ENCODE measurements around the gene ZDHHC14. TPM values are rescaled to one million over a fixed set of nuclear protein-coding genes. Genes with fewer than 3 reads are reported as not detected.
"Not testable (repeated sequence)": the region's sequence is repeated elsewhere in the genome, so short reads cannot be mapped to it uniquely, and the experiment has no call there.

Gene ZDHHC14
- total RNA-seq, 1 donor from 2014 or later: 1.8 TPM

DNA sequence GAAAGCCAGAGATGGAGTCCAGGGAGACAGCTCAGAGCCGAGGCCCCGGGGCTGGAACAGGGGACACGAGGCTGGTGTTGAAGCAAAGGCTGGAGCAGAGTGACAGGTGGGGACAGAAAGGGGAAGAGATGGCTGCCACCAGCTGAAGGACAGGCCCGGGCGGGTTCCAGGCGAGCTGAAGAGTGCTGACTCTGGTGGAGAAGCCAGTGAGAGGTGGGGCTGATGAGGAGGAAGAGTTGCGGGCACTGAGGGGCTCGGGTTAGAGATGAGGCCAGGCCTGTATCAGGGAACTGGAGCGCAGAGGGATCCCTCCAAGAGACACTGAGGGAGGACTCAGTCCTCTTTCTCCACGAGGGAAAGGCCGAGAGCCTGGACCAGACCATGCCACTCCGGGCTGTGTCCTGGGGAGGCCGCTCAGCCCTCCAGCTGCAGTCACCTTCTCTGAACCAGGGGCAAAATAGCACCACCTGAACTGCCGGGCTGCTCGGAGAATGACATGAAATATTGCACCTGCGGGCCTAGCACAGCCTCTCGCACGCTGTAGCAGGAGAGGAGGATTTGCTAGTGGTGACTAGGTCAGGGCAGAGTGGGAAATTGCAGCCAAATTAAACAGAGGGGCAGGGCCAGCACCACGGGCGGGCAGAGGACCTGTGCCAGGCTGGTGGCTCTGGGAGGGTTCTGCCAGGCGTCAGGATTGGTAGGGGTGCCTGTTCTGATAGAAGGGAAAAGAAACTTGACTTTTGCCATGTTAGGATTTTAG is 175.9 kb downstream of the ZDHHC14 start:
- FAIRE-seq: no peak
- Histone ChIP-seq H3K4me3 (ENCODE audit: low read depth, low read length) (no peak overlapping the region), H3K27me3 (ENCODE audit: control insufficient read depth, insufficient read depth, low read length) (peaks cover 1% of the 10 kb centered on the region), H3K36me3 (ENCODE audit: control insufficient read depth, insufficient read depth, low read length) (no peaks in the 10 kb centered on the region)
- TF ChIP-seq, protein P1, sequence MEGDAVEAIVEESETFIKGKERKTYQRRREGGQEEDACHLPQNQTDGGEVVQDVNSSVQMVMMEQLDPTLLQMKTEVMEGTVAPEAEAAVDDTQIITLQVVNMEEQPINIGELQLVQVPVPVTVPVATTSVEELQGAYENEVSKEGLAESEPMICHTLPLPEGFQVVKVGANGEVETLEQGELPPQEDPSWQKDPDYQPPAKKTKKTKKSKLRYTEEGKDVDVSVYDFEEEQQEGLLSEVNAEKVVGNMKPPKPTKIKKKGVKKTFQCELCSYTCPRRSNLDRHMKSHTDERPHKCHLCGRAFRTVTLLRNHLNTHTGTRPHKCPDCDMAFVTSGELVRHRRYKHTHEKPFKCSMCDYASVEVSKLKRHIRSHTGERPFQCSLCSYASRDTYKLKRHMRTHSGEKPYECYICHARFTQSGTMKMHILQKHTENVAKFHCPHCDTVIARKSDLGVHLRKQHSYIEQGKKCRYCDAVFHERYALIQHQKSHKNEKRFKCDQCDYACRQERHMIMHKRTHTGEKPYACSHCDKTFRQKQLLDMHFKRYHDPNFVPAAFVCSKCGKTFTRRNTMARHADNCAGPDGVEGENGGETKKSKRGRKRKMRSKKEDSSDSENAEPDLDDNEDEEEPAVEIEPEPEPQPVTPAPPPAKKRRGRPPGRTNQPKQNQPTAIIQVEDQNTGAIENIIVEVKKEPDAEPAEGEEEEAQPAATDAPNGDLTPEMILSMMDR (IDR thresholded peaks at IDR 0.05; ENCODE audit: insufficient read depth, low read length, severe bottlenecking): no peak
- DNase-seq (ENCODE audit: low read depth): no peak

DNA sequence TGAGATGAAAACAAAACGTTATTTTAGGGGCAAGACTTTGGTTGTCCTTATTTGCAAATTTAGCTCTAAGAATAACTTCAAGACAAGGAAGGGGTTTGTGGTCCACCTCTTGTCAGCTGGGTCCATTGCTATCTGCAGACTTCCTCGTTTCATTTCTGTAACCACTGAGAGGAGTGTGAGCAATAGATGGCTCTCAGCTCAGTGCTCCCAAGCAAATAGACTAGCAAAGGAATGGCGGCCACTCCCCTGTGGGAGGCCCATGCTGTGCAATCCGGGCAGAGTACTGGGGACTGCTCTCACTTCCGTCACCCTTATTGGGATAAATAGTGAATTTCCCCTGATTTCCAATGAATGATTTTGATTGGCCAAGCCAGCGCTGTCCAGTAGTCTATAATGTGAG is 176.6 kb downstream of the ZDHHC14 start:
- peaks cover 1% of the 10 kb centered on the region for H3K27me3 ChIP-seq (ENCODE audit: control insufficient read depth, insufficient read depth, low read length)
- no peak overlapping the region for H3K4me3 ChIP-seq (ENCODE audit: low read depth, low read length)
- no peaks in the 10 kb centered on the region for H3K36me3 ChIP-seq (ENCODE audit: control insufficient read depth, insufficient read depth, low read length)
- TF ChIP-seq, protein P1 (IDR thresholded peaks at IDR 0.05; ENCODE audit: insufficient read depth, low read length, severe bottlenecking): no peak
- no peak for FAIRE-seq
- no peak for DNase-seq (ENCODE audit: low read depth)

DNA sequence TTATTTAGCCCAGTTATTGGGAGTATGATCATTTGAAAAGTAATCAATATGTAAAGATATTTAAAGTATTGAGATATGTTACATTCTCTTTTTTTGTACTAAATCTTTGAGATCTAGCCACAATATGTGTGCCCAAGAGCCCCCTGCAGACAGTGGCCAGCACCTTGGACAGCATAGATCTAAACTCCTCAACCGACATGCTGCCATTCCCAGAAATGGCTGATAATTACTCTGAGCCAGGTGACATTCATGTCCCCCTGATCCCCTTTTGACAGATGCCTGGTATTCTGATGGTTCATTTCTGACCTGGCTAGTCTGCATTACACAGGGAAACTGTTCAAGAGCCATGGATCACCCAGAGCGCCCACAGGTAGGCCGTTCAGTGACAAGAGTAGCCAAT is 177.1 kb downstream of the ZDHHC14 start:
- H3K27me3 ChIP-seq (ENCODE audit: control insufficient read depth, insufficient read depth, low read length): peaks cover under 1% of the 10 kb centered on the region
- TF ChIP-seq, protein P1 (IDR thresholded peaks at IDR 0.05; ENCODE audit: insufficient read depth, low read length, severe bottlenecking): no peak
- FAIRE-seq (no peak), DNase-seq (ENCODE audit: low read depth) (no peak)
- no peak overlapping the region for H3K4me3 ChIP-seq (ENCODE audit: low read depth, low read length)
- no peaks in the 10 kb centered on the region for H3K36me3 ChIP-seq (ENCODE audit: control insufficient read depth, insufficient read depth, low read length)

DNA sequence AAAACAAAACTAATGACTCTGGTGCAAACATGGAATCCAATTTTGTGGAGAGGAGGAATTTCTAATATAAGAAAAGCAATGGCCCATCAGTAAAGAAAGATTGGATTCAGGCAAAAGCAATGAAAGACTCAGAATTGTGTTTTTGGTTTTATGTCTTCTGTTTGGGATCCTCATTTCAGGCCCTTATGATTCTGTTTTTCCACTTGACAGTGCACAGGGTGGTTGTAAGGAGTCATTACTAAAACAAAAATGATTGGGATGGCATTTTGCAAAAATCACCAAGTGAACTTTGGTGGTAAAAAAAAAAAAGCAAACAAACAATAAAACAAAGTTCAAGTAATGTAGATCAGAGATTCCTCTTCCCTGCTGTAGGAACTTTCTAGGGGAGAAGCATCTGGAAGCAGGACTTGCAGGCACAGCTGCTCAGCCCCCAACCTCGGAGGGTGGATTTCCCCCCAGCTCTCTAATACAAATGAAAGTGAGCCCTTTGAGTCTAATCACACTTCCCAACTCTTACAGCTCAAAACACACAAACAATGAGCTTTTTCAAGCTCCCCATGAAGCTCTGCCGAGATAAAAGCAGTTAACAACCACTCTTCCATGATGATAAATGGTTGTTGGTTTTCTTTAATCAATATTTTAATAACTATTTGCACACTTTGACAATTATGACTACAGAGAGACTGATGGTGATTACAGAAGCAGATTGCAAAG is 177.7 kb downstream of the ZDHHC14 start:
- no peak for DNase-seq (ENCODE audit: low read depth)
- TF ChIP-seq, protein P1 (IDR thresholded peaks at IDR 0.05; ENCODE audit: insufficient read depth, low read length, severe bottlenecking): no peak

DNA sequence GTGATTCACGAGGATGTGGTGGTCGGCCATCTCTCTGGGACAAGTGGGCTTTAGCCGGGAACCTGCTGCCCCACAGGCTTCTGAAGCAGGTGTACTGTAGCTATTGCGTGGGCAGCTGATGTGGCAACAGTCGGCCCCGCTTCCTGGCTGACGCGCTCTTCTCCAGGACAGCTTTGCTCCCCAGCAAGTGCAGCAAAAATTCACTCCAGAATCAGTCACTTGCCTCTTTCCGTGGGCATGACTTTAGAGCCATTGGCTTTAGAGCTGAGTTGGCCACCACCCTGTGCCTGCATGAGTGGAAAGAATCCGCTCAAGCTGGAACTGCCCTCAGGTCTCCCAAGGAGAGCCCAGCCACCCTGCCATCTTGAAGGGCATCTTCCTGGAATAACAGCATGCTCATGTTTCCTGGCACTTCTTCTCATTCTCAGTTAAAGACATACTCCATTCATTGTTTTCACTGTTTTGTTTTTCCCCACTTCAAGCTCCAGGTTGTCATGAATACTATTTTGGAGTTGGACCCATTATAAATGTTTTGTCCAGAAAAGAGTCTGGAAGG is 178.3 kb downstream of the ZDHHC14 start:
- TF ChIP-seq, protein P1 (IDR thresholded peaks at IDR 0.05; ENCODE audit: insufficient read depth, low read length, severe bottlenecking): no peak
- DNase-seq (ENCODE audit: low read depth) (no peak), FAIRE-seq (peak; percentile 58)
- H3K36me3 ChIP-seq (ENCODE audit: control insufficient read depth, insufficient read depth, low read length): no peaks in the 10 kb centered on the region
- no peak overlapping the region for H3K4me3 ChIP-seq (ENCODE audit: low read depth, low read length)
- no peaks in the 10 kb centered on the region for H3K27me3 ChIP-seq (ENCODE audit: control insufficient read depth, insufficient read depth, low read length)

More for the DNA sequence above, 177.7 kb downstream of the ZDHHC14 start:
- FAIRE-seq: no peak
- Histone ChIP-seq H3K4me3 (ENCODE audit: low read depth, low read length) (no peak overlapping the region), H3K27me3 (ENCODE audit: control insufficient read depth, insufficient read depth, low read length) (no peaks in the 10 kb centered on the region), H3K36me3 (ENCODE audit: control insufficient read depth, insufficient read depth, low read length) (no peaks in the 10 kb centered on the region)

DNA sequence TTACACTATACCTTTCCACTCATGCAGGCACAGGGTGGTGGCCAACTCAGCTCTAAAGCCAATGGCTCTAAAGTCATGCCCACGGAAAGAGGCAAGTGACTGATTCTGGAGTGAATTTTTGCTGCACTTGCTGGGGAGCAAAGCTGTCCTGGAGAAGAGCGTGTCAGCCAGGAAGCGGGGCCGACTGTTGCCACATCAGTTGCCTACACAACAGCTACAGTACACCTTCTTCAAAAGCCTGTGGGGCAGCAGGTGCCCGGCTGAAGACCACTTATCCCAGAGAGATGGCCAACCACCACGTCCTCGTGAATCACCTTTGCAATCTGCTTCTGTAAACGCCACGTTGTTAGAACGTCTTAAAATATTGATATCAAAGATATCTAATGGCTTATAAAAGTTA is 179.1 kb downstream of the ZDHHC14 start:
- peak; percentile 55 for FAIRE-seq
- H3K27me3 ChIP-seq (ENCODE audit: control insufficient read depth, insufficient read depth, low read length); H3K4me3 ChIP-seq (ENCODE audit: low read depth, low read length); DNase-seq (ENCODE audit: low read depth); H3K36me3 ChIP-seq (ENCODE audit: control insufficient read depth, insufficient read depth, low read length): not testable (repeated sequence)

Measured in bronchial epithelial cell (primary cell).